ENCODE data around the gene TNS3. TPM values are rescaled to one million over a fixed set of nuclear protein-coding genes. Genes with fewer than 3 reads are reported as not detected.
A peak's percentile ranks its signal among the peaks of the same experiment; 100 is the strongest.

TNS3 gene
- total RNA-seq, 1 experiment from 2014 or later = 143 TPM

- Histone ChIP-seq H2AFZ (no peak overlapping the region), H3K9me2 (ENCODE audit: insufficient read depth) (no peaks in the 10 kb centered on the region), H3K27me3 (ENCODE audit: insufficient read depth, low read depth) (no peaks in the 10 kb centered on the region), H3F3A (ENCODE audit: insufficient read depth, low read depth) (peaks cover 92% of the 10 kb centered on the region), H3K4me3 (no peak overlapping the region), H3K27ac (peak overlapping the region; percentile 72), H4K20me1 (ENCODE audit: insufficient read depth) (peaks cover 82% of the 10 kb centered on the region), H3K4me1 (replicated peaks; ENCODE audit: insufficient read depth) (peaks cover 96% of the 10 kb centered on the region), H3K79me2 (ENCODE audit: low read depth) (peaks cover 98% of the 10 kb centered on the region), H3K36me3 (ENCODE audit: low read depth) (peaks cover 39% of the 10 kb centered on the region; the same call in 1 of the 2 replicates), H3K9me3 (ENCODE audit: insufficient read depth, low read depth) (no peaks in the 10 kb centered on the region), H3K4me2 (peak overlapping the region; percentile 67)
- POLR2A ChIA-PET (ENCODE audit: unreplicated experiment) = no interaction called here
- CTCF ChIA-PET = no interaction called here
- intact Hi-C loops (cut with micrococcal nuclease; ENCODE audit: unreplicated experiment) = loop anchor here (2.0 to 10.0 kb wide), 2 partner anchors 127 to 315 kb away; no protein-coding TSS in a partner anchor
- no TSS peak for BruUV-seq (replicated peaks)
- no peak for TF ChIP-seq EZH2 (IDR thresholded peaks at IDR 0.05; ENCODE audit: low read depth)
- TF ChIP-seq, protein P1, sequence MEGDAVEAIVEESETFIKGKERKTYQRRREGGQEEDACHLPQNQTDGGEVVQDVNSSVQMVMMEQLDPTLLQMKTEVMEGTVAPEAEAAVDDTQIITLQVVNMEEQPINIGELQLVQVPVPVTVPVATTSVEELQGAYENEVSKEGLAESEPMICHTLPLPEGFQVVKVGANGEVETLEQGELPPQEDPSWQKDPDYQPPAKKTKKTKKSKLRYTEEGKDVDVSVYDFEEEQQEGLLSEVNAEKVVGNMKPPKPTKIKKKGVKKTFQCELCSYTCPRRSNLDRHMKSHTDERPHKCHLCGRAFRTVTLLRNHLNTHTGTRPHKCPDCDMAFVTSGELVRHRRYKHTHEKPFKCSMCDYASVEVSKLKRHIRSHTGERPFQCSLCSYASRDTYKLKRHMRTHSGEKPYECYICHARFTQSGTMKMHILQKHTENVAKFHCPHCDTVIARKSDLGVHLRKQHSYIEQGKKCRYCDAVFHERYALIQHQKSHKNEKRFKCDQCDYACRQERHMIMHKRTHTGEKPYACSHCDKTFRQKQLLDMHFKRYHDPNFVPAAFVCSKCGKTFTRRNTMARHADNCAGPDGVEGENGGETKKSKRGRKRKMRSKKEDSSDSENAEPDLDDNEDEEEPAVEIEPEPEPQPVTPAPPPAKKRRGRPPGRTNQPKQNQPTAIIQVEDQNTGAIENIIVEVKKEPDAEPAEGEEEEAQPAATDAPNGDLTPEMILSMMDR (conservative IDR thresholded peaks at IDR 0.05) = no peak
- no peak for DNase-seq
Measured at GRCh38 chr7:47447621-47448349, 134.1 kb downstream of the TNS3 start.

- BruUV-seq (replicated peaks) = no TSS peak
- TF ChIP-seq, protein P1 (conservative IDR thresholded peaks at IDR 0.05) = no peak
- TF ChIP-seq EZH2 (IDR thresholded peaks at IDR 0.05; ENCODE audit: low read depth) = no peak
- H3K4me1 ChIP-seq (replicated peaks; ENCODE audit: insufficient read depth) = peaks cover 96% of the 10 kb centered on the region
- H3K27ac ChIP-seq = peak overlapping the region; percentile 72
- peaks cover 31% of the 10 kb centered on the region; the same call in 1 of the 2 replicates for H3K36me3 ChIP-seq (ENCODE audit: low read depth)
- H3K4me3 ChIP-seq = no peak overlapping the region; the same call in 1 of the 2 replicates
- no peaks in the 10 kb centered on the region for H3K9me3 ChIP-seq (ENCODE audit: insufficient read depth, low read depth)
- H3K79me2 ChIP-seq (ENCODE audit: low read depth) = peaks cover 98% of the 10 kb centered on the region
- ChIA-PET POLR2A (ENCODE audit: unreplicated experiment) (interaction anchor here (0.7 kb wide), 1 partner anchor 127 kb away, joined by 8 read pairs; no protein-coding TSS in a partner anchor), CTCF (interaction anchor here (0.5 to 0.7 kb wide), 3 partner anchors 65 to 1575 kb away, joined by 4 to 5 read pairs (median 4); no protein-coding TSS in a partner anchor)
- no peak for DNase-seq
- peaks cover 92% of the 10 kb centered on the region for H3F3A ChIP-seq (ENCODE audit: insufficient read depth, low read depth)
- H2AFZ ChIP-seq = no peak overlapping the region
- no peaks in the 10 kb centered on the region for H3K9me2 ChIP-seq (ENCODE audit: insufficient read depth)
- H3K27me3 ChIP-seq (ENCODE audit: insufficient read depth, low read depth) = no peaks in the 10 kb centered on the region
- H3K4me2 ChIP-seq = peak overlapping the region; percentile 67
- intact Hi-C loops (cut with micrococcal nuclease; ENCODE audit: unreplicated experiment) = loop anchor here (2.0 to 10.0 kb wide), 2 partner anchors 128 to 316 kb away; no protein-coding TSS in a partner anchor
- H4K20me1 ChIP-seq (ENCODE audit: insufficient read depth) = peaks cover 81% of the 10 kb centered on the region
Measured at GRCh38 chr7:47446871-47447466, 134.9 kb downstream of the TNS3 start.

DNA sequence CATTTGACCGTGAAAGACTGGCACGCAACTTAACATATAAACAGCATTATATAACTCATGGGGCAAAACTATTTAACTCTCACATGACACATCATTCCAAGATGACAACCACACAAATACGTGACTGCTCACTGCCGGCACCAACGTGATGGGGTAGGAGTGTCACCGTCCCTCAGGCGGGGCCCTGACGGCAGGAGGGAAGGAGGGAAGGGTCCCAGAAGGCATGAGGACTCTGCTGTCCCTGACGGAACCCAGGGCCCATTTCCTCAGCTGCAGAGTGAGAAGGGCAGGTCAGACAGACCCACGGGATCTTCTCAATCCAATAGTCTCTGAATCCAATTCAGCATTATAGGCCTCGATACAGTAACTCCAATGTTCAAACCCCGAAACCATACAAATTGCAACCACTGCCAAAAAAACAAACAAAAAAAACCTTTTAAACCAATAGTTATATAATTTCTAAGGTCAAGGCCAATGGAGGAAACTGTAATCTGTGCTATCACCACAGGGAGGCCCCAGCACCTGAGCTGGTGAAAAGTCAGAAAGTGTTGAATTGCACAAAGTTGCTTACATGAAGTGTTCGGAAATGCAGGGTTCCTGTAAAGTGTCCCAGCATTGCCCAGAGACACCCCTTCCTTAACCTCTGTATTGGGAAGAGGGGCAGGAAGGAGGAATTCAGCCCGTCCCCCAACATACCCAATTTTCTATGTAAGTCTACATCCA, 137.4 kb downstream of the TNS3 start:
- Histone ChIP-seq H3K4me1 (replicated peaks; ENCODE audit: insufficient read depth) (peaks cover 91% of the 10 kb centered on the region), H3F3A (ENCODE audit: insufficient read depth, low read depth) (peaks cover 86% of the 10 kb centered on the region), H3K9me3 (ENCODE audit: insufficient read depth, low read depth) (no peaks in the 10 kb centered on the region), H3K27ac (no peak overlapping the region), H3K27me3 (ENCODE audit: insufficient read depth, low read depth) (no peaks in the 10 kb centered on the region), H4K20me1 (ENCODE audit: insufficient read depth) (peaks cover 82% of the 10 kb centered on the region), H3K9me2 (ENCODE audit: insufficient read depth) (no peaks in the 10 kb centered on the region), H3K79me2 (ENCODE audit: low read depth) (peaks cover 97% of the 10 kb centered on the region), H3K4me3 (no peak overlapping the region), H3K4me2 (no peak overlapping the region), H3K36me3 (ENCODE audit: low read depth) (peaks cover 23% of the 10 kb centered on the region), H2AFZ (no peak overlapping the region)
- ChIA-PET POLR2A (ENCODE audit: unreplicated experiment) (interaction anchor here (0.5 kb wide), 1 partner anchor 690 kb away, joined by 3 read pairs; no protein-coding TSS in a partner anchor), CTCF (interaction anchor here (0.7 kb wide), 1 partner anchor 30 kb away, joined by 4 read pairs; no protein-coding TSS in a partner anchor)
- DNase-seq = no peak
- intact Hi-C loops (cut with micrococcal nuclease; ENCODE audit: unreplicated experiment) = loop anchor here (5.0 to 10.0 kb wide), 2 partner anchors 33 to 130 kb away; no protein-coding TSS in a partner anchor
- BruUV-seq (replicated peaks) = no TSS peak
- TF ChIP-seq, protein P1 (conservative IDR thresholded peaks at IDR 0.05) = peak; percentile 60
- TF ChIP-seq EZH2 (IDR thresholded peaks at IDR 0.05; ENCODE audit: low read depth) = no peak
